Measurements from ENCODE around the gene ADAMTS6.
"Not testable (repeated sequence)": the region's sequence is repeated elsewhere in the genome, so short reads cannot be mapped to it uniquely, and the experiment has no call there.

Gene ADAMTS6

DNA sequence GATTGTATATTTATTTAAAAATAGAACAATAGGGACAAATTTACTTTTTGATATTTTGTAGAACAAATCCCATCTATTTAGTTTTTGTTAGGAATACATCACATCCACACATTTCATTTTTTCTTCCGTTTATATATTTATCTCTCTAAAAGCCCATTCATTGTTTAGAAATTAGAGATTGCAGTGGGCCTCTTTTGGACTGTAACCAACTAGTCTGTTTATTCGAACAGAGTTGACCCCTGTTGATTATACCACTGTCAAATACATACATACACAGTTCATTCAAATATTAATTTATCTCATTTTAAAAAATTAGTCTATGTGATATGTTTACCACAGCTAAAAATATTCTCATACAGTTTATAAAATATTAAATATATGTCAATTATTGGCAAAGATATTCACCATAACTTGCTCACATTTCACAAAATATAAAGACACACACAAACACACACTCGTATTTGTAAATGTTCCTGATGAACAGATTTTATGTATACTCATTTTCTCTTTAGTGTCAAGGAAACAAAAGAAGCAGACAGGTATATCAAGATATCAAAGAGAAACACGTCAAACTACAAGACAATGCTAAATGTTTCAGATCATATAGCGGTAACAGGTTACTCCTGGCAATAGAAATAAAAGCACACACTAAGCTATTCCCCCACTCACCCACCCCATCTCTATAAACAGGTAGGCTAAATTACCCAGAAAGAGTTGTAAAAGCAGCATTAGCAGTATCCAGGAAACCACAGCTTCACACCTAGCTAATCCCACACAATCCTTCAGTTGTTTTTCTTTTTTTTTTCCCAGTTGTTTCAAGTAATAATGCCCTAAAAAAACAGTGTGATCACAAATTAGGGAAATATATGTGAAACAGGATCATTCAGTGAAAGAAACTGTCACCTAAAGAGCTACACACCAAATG is 283.9 kb downstream of the ADAMTS6 start:
- DNase-seq = no peak

DNA sequence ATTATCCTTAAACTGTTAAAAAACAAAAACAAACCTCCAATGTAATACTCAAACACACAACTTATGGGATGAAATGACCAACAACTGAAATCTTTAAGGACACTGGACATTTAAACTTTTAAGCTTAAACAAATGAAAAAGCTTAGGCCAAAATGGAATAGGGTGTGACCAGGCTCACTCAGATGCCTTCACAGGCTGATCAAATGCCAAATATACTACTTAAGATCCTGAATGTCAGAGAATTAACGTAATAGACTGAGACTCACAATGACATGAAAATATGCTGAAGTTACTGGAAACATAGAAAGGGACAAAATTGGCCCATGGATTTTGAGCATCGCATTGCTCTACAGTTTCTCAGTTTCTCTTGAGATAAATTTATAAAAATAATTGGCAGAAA is 286.8 kb downstream of the ADAMTS6 start:
- DNase-seq = no peak

DNA sequence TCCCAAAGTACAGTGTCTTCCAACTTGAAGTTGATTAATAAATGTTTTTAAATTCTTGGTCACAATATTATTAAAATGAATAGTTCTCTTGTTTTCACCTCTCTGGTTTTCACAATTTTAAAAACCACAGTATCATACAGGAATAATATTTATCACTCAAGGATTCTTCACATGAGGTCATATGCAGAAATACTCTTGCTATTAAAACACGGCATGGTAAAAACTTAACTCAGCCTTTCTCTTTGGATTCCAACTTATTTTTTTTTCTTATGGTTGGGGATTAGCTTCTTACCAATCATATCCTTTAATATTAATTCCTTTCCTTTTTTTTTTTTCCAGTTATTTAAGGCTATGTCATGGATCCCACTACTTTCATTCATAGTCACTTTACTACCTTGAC is 289.4 kb downstream of the ADAMTS6 start:
- no peak for DNase-seq

DNA sequence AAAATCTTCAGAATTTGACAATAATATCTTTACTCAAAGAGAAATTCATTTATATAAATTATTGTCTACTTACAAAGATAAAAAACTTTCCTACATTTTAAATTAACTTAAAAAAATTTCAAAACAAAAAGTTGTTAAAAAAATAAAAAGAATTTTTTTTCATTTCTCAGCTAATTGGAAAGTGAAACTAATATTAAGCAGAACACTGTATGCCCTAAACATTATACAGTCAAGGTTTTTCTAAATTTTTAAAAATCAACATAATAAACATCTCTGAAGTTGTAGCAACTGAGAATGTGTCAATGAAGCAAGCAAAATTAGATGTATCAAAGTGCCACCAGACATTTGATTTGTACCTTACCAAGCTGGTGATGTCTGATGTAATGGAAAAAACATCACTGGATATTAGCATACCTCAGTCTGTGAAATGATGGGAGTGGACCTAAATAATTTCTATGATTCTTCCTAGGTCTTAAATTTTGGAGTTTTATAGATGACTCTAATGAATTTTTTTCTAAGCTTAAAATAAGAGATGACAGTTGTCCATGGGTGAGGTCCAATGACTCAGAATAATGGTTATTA is 290.1 kb downstream of the ADAMTS6 start:
- no peak for DNase-seq

DNA sequence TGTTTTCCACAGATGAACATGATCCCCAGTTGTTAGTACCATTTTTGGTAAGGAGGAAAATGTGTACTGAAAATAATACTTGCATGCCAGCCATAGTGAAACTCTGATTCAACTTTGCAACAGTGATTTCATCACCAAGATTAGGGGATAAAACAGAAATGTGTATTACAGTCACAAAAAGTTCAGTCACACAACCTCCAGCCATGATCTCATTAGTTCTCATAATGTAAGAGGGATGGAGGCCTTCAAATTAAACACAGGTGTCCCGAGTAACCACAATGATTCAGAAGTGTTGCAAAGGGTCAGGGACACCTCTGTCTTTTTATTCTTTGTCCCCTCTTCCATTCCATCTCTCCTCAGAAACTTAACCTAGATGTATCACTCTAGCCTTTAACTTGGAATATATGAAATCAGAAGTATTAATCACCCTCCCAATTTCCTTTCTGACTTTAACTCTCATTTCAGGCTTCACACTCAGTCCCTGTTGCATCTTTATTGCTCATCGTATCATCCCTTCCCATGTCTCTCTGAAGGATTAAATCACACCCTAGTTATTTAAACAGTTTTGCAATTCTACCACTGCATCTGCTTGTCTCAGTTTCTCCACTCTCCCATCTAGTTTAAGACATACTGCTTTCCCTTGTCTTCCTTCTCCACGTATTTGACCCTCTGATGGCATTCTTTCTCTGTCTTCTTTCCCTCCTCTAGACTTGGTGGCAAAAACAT is 291.2 kb downstream of the ADAMTS6 start:
- no peak for DNase-seq

DNA sequence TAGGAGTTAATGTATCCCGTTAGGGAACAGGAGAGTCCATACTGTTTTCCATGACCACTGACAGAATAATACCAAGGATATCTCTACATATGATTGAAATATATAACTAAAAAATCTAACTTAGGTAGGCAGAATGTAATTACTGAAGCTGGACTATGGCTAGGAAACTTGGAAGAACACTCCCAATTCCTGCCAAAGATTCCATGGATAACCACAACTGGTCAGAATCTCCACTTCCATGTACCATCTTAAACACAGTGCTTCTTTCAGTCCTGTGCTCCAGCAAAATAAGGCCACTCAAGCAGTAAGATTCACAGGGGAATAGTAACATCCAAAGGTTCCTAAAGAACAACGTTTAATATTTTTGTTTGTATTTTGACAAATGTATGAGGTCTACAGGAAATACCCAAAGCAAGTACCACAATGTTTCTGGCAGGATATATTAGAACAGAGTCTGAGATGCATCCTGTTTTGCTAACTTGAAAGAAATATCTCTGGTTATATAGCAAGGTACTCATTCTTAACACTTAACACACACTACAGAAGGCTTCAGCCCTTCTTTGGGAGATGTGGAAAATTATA is 295.0 kb downstream of the ADAMTS6 start:
- DNase-seq = no peak

DNA sequence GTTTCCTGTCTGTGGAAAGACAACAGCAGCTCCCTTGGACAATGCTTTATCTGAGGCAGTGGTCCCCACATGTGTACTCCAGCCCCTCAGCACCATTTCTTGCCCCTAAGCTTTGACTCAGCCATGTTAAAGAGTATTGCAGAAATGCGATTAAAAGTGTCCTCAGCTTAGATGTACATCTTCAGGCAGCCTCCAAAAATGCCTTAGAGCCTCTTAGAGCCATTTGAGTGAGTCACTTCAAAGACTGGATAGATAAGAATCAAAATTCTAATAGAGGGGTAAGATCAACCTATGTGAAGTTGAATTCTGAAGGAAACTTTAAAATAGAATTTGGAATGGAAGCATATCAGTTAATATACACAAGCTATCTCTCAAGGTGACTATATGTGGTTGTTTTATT is 296.3 kb downstream of the ADAMTS6 start:
- no peak for DNase-seq

DNA sequence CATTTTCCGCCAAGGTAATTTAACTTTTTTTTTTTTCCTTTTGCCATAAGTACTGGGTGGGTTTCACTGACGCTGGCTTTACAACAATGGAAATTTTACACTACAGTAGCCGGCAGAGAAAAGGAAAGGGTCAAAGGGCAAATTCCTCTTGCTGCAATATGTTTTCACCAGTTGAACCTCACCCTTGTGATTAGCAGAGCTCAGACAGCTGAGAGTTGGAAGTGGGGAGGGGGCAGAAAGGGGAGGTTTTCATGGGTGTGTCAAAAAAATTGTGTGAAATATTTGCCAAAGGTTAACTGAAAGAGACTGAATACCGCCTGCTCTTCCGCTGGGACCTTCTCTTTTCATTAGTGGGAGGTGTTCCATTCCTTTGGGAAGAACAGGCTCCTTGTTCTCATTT is 296.9 kb downstream of the ADAMTS6 start:
- no peak for DNase-seq

DNA sequence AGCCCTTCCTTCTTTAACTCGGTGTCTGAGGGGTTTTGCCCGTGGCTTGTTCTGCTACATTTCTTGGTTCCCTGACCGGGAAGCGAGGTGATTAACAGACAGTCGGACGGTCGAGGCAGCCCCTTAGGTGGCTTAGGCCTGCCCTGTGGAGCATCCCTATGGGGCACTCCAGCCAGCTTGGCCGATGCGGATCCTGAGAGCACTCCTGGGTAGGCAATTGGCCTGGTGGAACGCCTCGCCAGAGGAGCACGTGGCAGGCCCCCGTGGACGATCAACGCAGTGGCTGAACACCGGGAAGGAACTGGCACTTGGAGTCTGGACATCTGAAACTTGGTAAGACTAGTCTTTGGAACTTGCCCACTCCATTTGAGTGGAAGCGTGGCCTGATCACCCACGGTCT is 307.5 kb downstream of the ADAMTS6 start:
- DNase-seq = not testable (repeated sequence)

DNA sequence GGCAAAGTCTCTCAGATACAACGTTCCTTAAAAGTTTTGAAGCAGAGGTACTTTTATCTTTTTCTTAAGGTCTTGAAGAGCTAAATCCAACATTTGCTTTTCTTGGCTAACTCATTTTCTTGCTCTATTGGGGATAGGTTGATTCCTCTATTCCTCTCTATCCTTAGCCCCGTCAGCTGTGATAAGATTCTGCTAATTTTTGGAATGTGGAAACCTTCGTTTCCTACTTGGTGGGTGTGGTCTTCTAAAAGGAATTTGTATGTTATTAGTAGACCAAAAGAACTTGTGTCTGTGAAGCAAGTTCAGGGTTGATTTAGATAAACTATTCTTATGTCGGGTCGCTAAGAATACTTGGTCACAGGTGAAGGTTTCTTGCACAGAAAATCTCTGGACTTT is 308.6 kb downstream of the ADAMTS6 start:
- DNase-seq = no peak

DNA sequence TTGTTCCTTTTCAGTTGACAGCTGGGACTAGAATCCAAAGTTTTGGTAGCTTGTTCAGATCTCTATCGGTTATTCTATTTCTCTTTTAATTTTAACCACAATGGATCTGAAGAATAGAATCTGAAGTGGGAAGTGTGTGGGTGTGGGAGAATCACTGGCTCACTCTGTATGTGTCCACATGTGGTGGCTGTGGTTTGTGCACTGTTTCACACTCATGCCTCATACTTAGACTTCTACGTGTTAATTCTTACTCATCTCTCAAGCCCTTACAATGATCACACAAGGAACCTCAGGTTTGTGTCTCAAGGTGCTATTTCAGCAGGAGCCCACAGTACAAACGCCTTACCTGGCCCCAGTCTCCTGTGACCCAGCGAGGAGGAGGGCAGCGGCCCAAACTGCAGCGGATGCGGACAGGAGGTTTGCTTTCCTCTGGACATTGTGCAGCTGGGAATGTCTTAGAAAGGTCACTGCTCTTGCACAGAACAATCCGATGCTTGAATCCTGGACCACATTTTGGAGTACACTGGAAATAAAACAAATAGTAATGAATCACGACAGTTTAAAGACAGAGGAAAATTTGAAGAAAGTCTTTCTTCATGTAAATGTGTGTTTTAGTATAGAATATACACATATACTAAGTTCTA is 309.1 kb downstream of the ADAMTS6 start:
- DNase-seq = no peak

DNA sequence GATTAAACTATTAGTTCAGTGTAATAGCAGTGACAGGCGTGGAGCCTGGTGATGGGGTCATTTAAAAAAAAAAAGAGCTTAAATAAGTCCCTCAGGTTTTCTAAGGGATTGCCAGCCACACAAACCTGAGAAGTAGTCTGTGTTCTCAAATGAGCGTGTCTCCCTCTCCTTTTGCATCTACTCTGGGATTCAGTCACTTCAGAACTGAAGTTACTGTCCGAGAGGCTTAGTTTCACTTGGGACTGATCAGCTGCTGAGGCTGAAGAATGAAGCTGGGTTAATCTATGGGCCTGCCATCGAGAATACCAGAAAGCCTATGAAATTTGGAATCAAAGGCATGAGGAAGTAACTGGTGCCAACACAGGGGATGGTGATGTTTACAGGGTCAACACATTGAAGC is 310.1 kb downstream of the ADAMTS6 start:
- no peak for DNase-seq

DNA sequence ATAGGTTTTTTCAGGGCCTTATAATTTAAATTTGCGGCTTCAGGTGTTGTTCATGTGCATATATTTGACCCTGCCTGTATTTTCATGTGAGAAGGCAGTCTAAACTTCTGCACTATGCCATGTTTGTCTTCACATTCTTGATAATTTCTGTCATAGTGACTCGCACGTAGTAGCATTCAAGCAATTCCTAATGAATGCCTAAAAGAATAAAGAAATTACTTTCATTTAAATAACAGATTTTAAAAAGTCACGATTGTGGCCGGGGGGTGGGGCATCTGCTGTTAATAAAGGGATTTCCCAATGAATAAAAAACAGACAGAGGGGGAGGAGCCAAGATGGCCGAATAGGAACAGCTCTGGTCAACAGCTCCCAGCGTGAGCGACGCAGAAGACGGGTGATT is 318.0 kb downstream of the ADAMTS6 start:
- DNase-seq = no peak

DNA sequence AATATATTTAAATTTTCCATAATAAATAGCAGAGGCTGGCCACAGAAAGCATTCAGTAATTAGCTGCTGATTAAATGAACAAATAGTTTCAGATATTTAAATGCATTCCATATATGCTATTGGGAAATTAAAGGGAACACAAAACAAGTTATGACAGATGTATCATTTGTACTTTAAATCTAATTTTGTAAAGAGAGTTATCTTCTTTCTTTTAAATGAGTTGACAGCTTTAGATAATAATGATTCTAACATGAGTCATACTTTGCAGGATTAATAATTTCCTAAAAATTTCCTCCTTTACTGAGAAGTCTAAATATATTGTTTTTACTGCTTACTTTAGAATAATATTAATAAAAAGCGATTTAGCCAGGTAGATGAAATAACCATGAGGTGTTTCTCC is 320.1 kb downstream of the ADAMTS6 start:
- no peak for DNase-seq

DNA sequence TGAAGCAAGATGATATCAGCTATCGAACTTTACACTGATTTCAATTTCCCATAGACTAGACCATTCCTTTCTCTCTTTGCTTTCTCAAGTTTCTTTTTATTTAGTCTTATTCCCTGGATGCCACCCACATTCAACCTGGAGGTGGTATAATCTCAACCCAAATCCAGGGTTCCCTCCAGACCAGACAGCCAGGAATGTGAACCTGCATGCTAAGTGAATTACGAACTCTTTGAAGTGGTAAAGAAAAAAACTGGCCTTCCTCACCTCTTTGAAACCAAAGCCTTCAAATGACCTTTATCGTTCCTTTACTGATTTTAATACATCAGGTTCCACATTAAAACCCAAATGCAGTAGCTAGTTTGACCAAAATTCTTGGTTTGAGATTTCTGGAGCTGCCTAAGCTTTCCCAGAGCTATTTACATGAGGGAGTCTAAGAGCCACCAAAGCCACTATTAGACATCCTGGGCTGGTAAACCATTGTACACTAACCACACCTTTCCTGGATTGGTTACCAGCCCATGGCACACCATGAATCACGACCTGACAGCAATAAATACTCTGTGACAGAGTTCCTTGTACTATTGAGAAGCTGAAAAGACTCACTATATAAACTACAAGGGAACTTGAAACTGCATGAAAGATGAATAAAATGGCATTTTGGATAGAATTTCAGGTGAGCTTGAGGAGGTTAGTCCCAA is 323.7 kb downstream of the ADAMTS6 start:
- DNase-seq = no peak

DNA sequence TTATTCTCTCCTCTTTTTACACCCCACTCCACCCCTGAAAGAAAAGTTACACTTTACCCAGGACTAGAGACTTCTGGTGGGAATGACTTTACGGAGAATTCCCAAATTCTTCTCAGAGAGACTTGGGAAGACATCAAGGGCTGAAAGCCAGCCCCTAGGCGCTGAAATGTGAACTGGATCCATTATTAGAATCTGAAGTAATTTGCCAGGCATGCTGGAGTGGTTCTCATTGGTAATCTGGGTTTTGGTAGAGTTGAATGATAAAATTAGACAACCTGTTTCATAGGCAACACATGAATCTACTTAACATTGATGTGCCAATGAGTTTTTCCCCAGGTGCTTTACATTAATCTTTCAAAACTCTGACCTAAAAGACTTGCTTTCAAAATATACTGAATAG is 324.8 kb downstream of the ADAMTS6 start:
- no peak for DNase-seq

DNA sequence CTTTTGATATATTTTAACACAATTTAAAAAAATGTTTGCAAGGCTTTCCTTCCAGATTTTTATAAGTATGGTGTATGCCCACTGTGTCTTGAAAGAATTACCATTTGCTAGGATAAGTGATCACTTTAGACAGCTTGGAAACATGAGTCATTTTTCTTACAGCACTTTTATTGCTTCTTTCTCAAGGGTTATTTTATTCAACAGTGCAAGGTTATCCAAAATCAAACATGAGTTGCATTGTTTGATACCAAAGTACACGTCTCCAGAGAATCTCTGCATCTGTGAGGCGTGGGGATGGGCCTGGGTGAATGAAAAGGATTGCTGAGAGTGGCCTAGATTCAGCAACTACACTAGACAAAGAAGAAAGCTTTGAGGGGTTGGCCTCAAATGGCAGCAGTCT is 329.6 kb downstream of the ADAMTS6 start:
- no peak for DNase-seq

DNA sequence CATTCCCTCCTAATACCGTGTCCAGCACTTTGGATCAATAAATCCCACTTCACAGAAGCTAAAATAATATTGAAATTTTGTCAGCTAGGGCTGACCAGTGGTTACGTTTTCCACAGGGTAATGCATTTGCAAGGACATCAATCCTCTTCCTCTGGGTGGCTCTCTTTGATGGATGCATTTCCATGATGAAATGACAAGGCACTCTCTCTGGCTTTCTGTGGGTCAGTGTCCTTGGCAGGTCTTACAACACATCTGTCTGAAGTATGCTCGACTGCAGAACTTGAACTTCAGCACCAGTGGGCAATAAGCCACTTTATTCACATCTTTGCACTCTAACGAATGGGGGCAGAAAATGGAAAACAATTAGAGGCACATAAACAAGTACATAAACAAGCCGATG is 330.1 kb downstream of the ADAMTS6 start:
- no peak for DNase-seq

DNA sequence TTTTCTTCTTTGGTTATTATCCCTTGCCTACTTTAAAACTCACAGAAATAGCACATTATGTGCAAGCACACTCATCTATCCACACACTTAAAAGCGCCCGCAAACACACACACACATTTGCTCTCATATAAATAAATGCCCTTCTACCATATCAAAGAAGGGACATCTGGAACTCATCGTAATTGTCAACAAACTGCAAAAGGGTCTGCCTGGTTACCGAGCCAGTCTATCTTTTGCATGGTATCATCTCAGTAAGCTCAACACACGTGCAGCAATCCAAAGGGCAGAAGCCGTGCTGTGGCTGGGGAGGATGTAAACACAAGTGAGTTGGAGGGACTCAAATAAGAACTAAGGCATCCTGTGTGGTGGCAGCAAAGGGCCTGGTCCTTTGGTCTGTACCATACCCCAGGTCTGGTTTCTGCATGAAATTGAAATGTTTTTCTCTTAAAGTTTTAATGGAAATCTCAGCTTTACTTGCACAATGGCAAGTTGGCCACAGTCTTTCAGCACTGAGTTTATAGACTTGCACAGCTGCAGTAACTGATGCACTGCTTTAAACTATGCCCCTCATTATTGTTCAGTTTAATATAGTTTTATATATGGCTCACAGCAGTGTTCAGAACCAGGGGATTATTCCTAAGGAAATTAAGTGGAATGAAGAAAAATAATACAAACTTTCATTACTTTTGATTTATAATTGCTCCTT is 331.0 kb downstream of the ADAMTS6 start:
- DNase-seq = no peak

DNA sequence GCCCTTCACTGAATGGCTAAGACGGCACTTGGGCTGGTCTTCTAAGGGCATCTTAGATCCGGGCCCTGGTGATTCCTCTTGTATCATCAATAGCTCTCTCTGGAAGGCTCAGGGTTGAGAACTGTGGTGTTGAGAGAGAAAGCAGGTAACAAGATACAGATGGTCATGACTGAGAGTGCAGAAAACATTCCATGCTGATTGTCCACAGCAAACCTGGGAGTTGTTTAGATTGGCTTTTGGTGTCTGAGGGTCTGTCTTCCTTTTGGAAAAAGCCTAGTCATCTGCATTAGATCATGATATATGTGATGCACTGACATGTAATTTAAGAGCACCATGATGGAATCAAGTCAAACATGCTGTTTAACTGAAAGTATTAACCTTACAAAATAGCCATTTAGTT is 331.9 kb downstream of the ADAMTS6 start:
- no peak for DNase-seq

DNA sequence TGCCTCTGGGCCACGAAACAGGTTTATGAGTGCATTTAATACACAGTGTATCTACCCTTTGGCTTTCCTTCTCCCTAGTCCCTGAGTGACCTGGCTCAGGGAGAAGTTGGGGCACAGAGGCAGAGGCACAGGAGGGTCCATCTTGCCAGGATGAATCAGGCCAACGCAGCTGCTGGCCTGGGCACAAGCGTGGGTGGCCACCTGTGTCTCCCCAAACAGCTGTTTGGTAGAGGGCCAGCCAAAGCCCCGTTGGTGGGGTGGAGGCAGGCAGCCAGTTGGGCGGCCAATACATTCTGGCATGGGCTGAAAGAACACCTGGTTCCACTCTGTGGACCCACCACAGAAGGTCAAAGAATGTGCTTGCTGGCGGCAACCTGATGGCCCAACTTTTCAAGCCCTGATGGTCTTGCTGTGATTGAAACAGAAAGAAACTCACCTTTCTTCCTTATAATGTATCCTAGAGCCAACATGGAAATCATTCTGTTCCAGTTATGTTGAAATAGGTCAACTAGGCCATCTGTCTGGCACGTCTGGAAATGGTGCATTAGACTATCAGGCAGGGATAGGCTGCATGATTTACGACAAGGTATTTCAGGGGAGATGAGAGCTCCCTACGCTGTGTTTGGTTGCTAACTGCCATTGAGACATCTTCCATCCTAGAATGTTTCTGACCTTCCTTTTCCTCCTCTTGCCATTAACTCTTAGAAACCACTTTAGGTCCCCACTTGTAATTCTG is 337.4 kb downstream of the ADAMTS6 start:
- no peak for DNase-seq

Data from NCI-H1417 (cell line).